Measurements from ENCODE around the gene DLGAP1. TPM values are rescaled to one million over a fixed set of nuclear protein-coding genes. Genes with fewer than 3 reads are reported as not detected.

DLGAP1 gene
- polyA plus RNA-seq, 1 donor from 2014 or later: 4.5 TPM

GRCh38 chr18:3504637-3505036, 950.5 kb downstream of the DLGAP1 start:
- Histone ChIP-seq H3K9me2 (ENCODE audit: insufficient read depth, low read length) (no peaks in the 10 kb centered on the region), H3K4me2 (ENCODE audit: low read length) (no peak overlapping the region), H3F3A (ENCODE audit: insufficient read depth, low read length, poor library complexity, severe bottlenecking) (no peaks in the 10 kb centered on the region), H3K27me3 (ENCODE audit: insufficient read depth, low read depth, low read length) (peaks cover 9% of the 10 kb centered on the region), H3K36me3 (ENCODE audit: insufficient read depth, low read length) (no peaks in the 10 kb centered on the region), H3K27ac (ENCODE audit: low read length) (no peak overlapping the region), H2AFZ (ENCODE audit: low read depth, low read length) (no peak overlapping the region), H3K79me2 (replicated peaks; ENCODE audit: insufficient read depth, low read length) (no peaks in the 10 kb centered on the region), H3K9me3 (ENCODE audit: low read length) (no peaks in the 10 kb centered on the region), H4K20me1 (ENCODE audit: insufficient read depth) (no peaks in the 10 kb centered on the region), H3K4me3 (ENCODE audit: low read length) (no peak overlapping the region), H3K9ac (ENCODE audit: low read length) (no peak overlapping the region)
- TF ChIP-seq POLR2AphosphoS5 (IDR thresholded peaks at IDR 0.05) (no peak), RAD21 (conservative IDR thresholded peaks at IDR 0.05) (no peak), EP300 (conservative IDR thresholded peaks at IDR 0.05; ENCODE audit: poor library complexity, severe bottlenecking) (no peak)

GRCh38 chr18:3502650-3503049, 952.5 kb downstream of the DLGAP1 start:
- no peaks in the 10 kb centered on the region for H3K36me3 ChIP-seq (ENCODE audit: insufficient read depth, low read length)
- H3F3A ChIP-seq (ENCODE audit: insufficient read depth, low read length, poor library complexity, severe bottlenecking): no peaks in the 10 kb centered on the region
- no peak overlapping the region for H3K4me2 ChIP-seq (ENCODE audit: low read length)

GRCh38 chr18:3500016-3500415, 955.1 kb downstream of the DLGAP1 start:
- peaks cover 27% of the 10 kb centered on the region for H3K27me3 ChIP-seq (ENCODE audit: insufficient read depth, low read depth, low read length)
- no peaks in the 10 kb centered on the region for H3K79me2 ChIP-seq (replicated peaks; ENCODE audit: insufficient read depth, low read length)
- TF ChIP-seq MXI1 (conservative IDR thresholded peaks at IDR 0.05; ENCODE audit: poor library complexity, severe bottlenecking): no peak
- no peak for TF ChIP-seq EP300 (conservative IDR thresholded peaks at IDR 0.05; ENCODE audit: poor library complexity, severe bottlenecking)
- no peak for TF ChIP-seq TAF1 (IDR thresholded peaks at IDR 0.05; ENCODE audit: low read depth)
- TF ChIP-seq RAD21 (conservative IDR thresholded peaks at IDR 0.05): no peak
- no peak for TF ChIP-seq EZH2 (IDR thresholded peaks at IDR 0.05; ENCODE audit: borderline replicate concordance, insufficient read depth, low read length, poor library complexity, severe bottlenecking)
- no peak for TF ChIP-seq POLR2AphosphoS5 (IDR thresholded peaks at IDR 0.05)
- TF ChIP-seq SMC3 (conservative IDR thresholded peaks at IDR 0.05; ENCODE audit: poor library complexity): no peak
- no peak for TF ChIP-seq REST (IDR thresholded peaks at IDR 0.05; ENCODE audit: borderline replicate concordance)
- no peak for TF ChIP-seq CTCF (IDR thresholded peaks at IDR 0.05; ENCODE audit: poor library complexity, severe bottlenecking)
- H3K4me3 ChIP-seq (ENCODE audit: low read length): no peak overlapping the region
- H3K9ac ChIP-seq (ENCODE audit: low read length): no peak overlapping the region
- H3K27ac ChIP-seq (ENCODE audit: low read length): no peak overlapping the region
- no peak overlapping the region for H2AFZ ChIP-seq (ENCODE audit: low read depth, low read length)
- H3F3A ChIP-seq (ENCODE audit: insufficient read depth, low read length, poor library complexity, severe bottlenecking): no peaks in the 10 kb centered on the region
- H3K9me3 ChIP-seq (ENCODE audit: low read length): no peaks in the 10 kb centered on the region
- no peaks in the 10 kb centered on the region for H3K36me3 ChIP-seq (ENCODE audit: insufficient read depth, low read length)
- H3K9me2 ChIP-seq (ENCODE audit: insufficient read depth, low read length): no peaks in the 10 kb centered on the region
- no peaks in the 10 kb centered on the region for H4K20me1 ChIP-seq (ENCODE audit: insufficient read depth)
- H3K4me2 ChIP-seq (ENCODE audit: low read length): no peak overlapping the region

More at GRCh38 chr18:3502650-3503049, 952.5 kb downstream of the DLGAP1 start:
- no peak overlapping the region for H3K27ac ChIP-seq (ENCODE audit: low read length)
- no peak overlapping the region for H3K9ac ChIP-seq (ENCODE audit: low read length)
- H4K20me1 ChIP-seq (ENCODE audit: insufficient read depth): no peaks in the 10 kb centered on the region
- H3K9me3 ChIP-seq (ENCODE audit: low read length): no peaks in the 10 kb centered on the region
- no peaks in the 10 kb centered on the region for H3K9me2 ChIP-seq (ENCODE audit: insufficient read depth, low read length)
- H3K79me2 ChIP-seq (replicated peaks; ENCODE audit: insufficient read depth, low read length): no peaks in the 10 kb centered on the region
- peaks cover 27% of the 10 kb centered on the region for H3K27me3 ChIP-seq (ENCODE audit: insufficient read depth, low read depth, low read length)
- no peak overlapping the region for H2AFZ ChIP-seq (ENCODE audit: low read depth, low read length)
- no peak for TF ChIP-seq TAF1 (IDR thresholded peaks at IDR 0.05; ENCODE audit: low read depth)
- no peak overlapping the region for H3K4me3 ChIP-seq (ENCODE audit: low read length)

Measured in neural cell (in vitro differentiated cells).